ENCODE measurements around the gene CTBP2. TPM values are rescaled to one million over a fixed set of nuclear protein-coding genes. Genes with fewer than 3 reads are reported as not detected.

CTBP2 gene
- total RNA-seq (2022; extraction: Qiagen RNA extraction): 98.8 to 118 TPM (median 114 TPM) in 5 replicates

GRCh38 chr10:125159932-125160855, at the start of gene CTBP2:
TSS of gene CTBP2 (minus strand) at chr10:125160563.

GRCh38 chr10:124941823-124942222, 218.5 kb downstream of the CTBP2 start, which contains the start of gene ZRANB1:
TSS of gene ZRANB1 (plus strand) at chr10:124942123. CDS start at chr10:124942494, 371 bp downstream.

Other genes starting within 250 kb of the CTBP2 start
- gene ZRANB1, start 218.4 kb downstream of the CTBP2 start, total RNA-seq (2022; extraction: Qiagen RNA extraction): 7.5 to 9.3 TPM (median 8.9 TPM) in 5 replicates